ENCODE measurements around the gene LRFN4.

LRFN4 gene

DNA sequence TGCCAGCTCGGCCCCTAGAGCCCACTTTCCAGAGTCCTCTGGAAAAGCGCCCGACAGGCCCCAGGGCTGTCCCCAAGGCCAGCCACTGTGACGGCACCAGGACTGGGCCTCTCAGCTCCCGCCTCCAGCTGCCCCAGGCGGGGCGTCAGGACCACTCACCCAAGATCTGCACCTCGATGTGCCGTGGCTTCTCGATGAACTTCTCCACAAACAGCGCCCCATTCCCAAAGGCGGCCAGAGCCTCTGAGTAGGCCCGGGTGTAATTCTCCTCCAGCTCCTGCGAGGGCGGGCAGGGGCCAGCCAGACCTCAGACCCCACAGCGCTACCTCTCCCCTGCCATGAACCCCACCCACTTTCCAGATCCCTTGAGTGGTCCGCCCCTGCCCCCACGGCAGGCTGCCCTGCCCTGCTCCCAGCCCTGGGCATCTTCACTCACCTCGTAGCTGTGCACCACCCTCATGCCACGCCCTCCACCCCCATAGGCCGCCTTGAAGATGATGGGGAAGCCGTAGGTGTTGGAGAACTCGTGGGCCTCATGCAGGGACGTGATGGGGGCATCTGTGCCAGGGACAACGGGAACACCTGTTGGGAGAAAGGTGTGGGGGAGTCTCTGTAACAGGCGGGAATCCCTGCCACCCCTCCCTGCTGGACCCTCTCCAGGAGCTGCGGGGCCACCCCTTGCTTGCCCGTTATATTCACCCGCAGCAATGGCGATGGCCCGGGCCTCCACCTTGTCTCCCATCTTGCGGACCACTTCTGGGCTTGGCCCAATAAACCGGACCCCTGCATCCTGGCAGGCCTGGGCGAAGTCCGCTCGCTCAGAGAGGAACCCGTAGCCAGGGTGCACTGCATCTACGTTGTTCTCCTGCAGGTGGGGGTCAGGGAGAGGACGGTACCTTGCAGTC lies 14.0 kb downstream of the LRFN4 start:
- no peaks in the 10 kb centered on the region for H3K9me3 ChIP-seq (ENCODE audit: control insufficient read depth in 2 of 2, low read length in 2 of 2)
- no peak overlapping the region for H3K9ac ChIP-seq (ENCODE audit: low read depth in 1 of 2, low read length in 2 of 2)
- H3K27ac ChIP-seq (ENCODE audit: low read depth in 2 of 2, low read length in 2 of 2): no peak overlapping the region
- H3K27me3 ChIP-seq (ENCODE audit: control insufficient read depth in 2 of 2, insufficient read depth in 2 of 2, low read length in 2 of 2): no peaks in the 10 kb centered on the region
- H3K4me1 ChIP-seq (ENCODE audit: control insufficient read depth in 2 of 2, insufficient read depth in 2 of 2, low read length in 2 of 2): peaks cover 2 to 3% of the 10 kb centered on the region in 2 donors
- H3K4me3 ChIP-seq (ENCODE audit: low read length in 2 of 2): no peak overlapping the region
- H3K36me3 ChIP-seq (ENCODE audit: control insufficient read depth in 2 of 2, insufficient read depth in 2 of 2, low read length in 2 of 2): peaks cover 0 to 3% of the 10 kb centered on the region in 2 donors

DNA sequence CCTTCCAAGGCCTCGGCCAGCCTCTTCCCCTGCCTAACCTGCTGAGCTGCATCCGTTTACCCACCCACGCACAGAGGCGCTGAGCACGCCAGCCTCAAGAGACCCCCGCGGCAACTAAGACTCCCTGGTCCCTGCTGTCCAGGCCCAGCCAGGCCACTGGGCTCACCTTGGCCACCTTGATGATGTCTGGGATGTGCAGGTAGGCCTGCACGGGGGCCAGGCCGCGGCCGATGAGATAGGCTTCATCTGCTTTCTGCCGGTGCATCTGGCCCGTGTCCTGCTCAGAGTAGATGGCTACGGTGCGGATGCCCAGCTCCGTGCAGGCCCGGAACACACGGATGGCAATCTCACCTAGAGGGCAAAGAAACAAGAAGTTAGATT lies 14.6 kb downstream of the LRFN4 start:
- no peaks in the 10 kb centered on the region for H3K27me3 ChIP-seq (ENCODE audit: control insufficient read depth in 2 of 2, insufficient read depth in 2 of 2, low read length in 2 of 2)
- H3K9me3 ChIP-seq (ENCODE audit: control insufficient read depth in 2 of 2, low read length in 2 of 2): no peaks in the 10 kb centered on the region
- H3K36me3 ChIP-seq (ENCODE audit: control insufficient read depth in 2 of 2, insufficient read depth in 2 of 2, low read length in 2 of 2): peaks cover 0 to 3% of the 10 kb centered on the region in 2 donors
- H3K4me3 ChIP-seq (ENCODE audit: low read length in 2 of 2): no peak overlapping the region
- no peak overlapping the region for H3K9ac ChIP-seq (ENCODE audit: low read depth in 1 of 2, low read length in 2 of 2)
- no peak overlapping the region for H3K27ac ChIP-seq (ENCODE audit: low read depth in 2 of 2, low read length in 2 of 2)
- peaks cover 2 to 3% of the 10 kb centered on the region in 2 donors for H3K4me1 ChIP-seq (ENCODE audit: control insufficient read depth in 2 of 2, insufficient read depth in 2 of 2, low read length in 2 of 2)

GRCh38 chr11:66874232-66874631 lies 17.4 kb downstream of the LRFN4 start:
- Histone ChIP-seq H3K27ac (ENCODE audit: low read depth in 2 of 2, low read length in 2 of 2) (no peak overlapping the region), H3K4me1 (ENCODE audit: control insufficient read depth in 2 of 2, insufficient read depth in 2 of 2, low read length in 2 of 2) (no peaks in the 10 kb centered on the region), H3K9ac (ENCODE audit: low read depth in 1 of 2, low read length in 2 of 2) (no peak overlapping the region)

GRCh38 chr11:66875378-66875777 lies 18.5 kb downstream of the LRFN4 start:
- no peak overlapping the region for H3K4me3 ChIP-seq (ENCODE audit: low read length in 2 of 2)
- H3K9me3 ChIP-seq (ENCODE audit: control insufficient read depth in 2 of 2, low read length in 2 of 2): no peaks in the 10 kb centered on the region
- no peak overlapping the region for H3K9ac ChIP-seq (ENCODE audit: low read depth in 1 of 2, low read length in 2 of 2)
- peaks cover 0 to 3% of the 10 kb centered on the region in 2 donors for H3K4me1 ChIP-seq (ENCODE audit: control insufficient read depth in 2 of 2, insufficient read depth in 2 of 2, low read length in 2 of 2)
- no peaks in the 10 kb centered on the region for H3K27me3 ChIP-seq (ENCODE audit: control insufficient read depth in 2 of 2, insufficient read depth in 2 of 2, low read length in 2 of 2)
- no peak overlapping the region for H3K27ac ChIP-seq (ENCODE audit: low read depth in 2 of 2, low read length in 2 of 2)
- no peaks in the 10 kb centered on the region for H3K36me3 ChIP-seq (ENCODE audit: control insufficient read depth in 2 of 2, insufficient read depth in 2 of 2, low read length in 2 of 2)

More at GRCh38 chr11:66874232-66874631, 17.4 kb downstream of the LRFN4 start:
- H3K27me3 ChIP-seq (ENCODE audit: control insufficient read depth in 2 of 2, insufficient read depth in 2 of 2, low read length in 2 of 2): no peaks in the 10 kb centered on the region
- no peaks in the 10 kb centered on the region for H3K9me3 ChIP-seq (ENCODE audit: control insufficient read depth in 2 of 2, low read length in 2 of 2)
- peaks cover 0 to 3% of the 10 kb centered on the region in 2 donors for H3K36me3 ChIP-seq (ENCODE audit: control insufficient read depth in 2 of 2, insufficient read depth in 2 of 2, low read length in 2 of 2)
- no peak overlapping the region for H3K4me3 ChIP-seq (ENCODE audit: low read length in 2 of 2)

- Histone ChIP-seq H3K9ac (ENCODE audit: low read depth in 1 of 2, low read length in 2 of 2) (no peak overlapping the region), H3K27ac (ENCODE audit: low read depth in 2 of 2, low read length in 2 of 2) (no peak overlapping the region), H3K4me1 (ENCODE audit: control insufficient read depth in 2 of 2, insufficient read depth in 2 of 2, low read length in 2 of 2) (peaks cover under 1 to 8% of the 10 kb centered on the region in 2 donors)
These were observed 20.9 kb downstream of the LRFN4 start for GRCh38 chr11:66877588-66878385.

DNA sequence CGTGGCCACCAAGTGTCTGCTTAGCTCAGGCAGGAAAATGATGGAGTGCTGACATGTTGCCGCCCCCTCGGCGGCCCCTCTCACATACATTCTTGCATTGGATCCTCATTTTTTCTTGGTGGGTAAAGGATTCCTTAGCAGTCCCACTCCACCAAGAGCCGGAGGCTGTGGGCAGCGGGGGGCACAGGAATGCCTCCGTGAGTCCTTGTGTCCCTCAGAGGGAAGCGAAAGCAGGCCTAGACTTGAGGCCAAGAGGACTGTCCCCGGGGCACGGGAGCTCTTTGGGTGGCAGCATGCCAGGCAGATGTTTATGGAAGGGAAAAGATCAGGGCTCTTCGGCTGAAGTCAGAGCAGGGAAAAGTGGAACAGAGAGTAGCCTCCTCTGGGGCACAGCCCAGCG lies 21.6 kb downstream of the LRFN4 start:
- H3K36me3 ChIP-seq (ENCODE audit: control insufficient read depth in 2 of 2, insufficient read depth in 2 of 2, low read length in 2 of 2): no peaks in the 10 kb centered on the region
- no peaks in the 10 kb centered on the region for H3K27me3 ChIP-seq (ENCODE audit: control insufficient read depth in 2 of 2, insufficient read depth in 2 of 2, low read length in 2 of 2)
- peaks cover 6 to 11% of the 10 kb centered on the region in 2 donors for H3K4me1 ChIP-seq (ENCODE audit: control insufficient read depth in 2 of 2, insufficient read depth in 2 of 2, low read length in 2 of 2)
- H3K4me3 ChIP-seq (ENCODE audit: low read length in 2 of 2): no peak overlapping the region
- H3K27ac ChIP-seq (ENCODE audit: low read depth in 2 of 2, low read length in 2 of 2): no peak overlapping the region
- no peaks in the 10 kb centered on the region for H3K9me3 ChIP-seq (ENCODE audit: control insufficient read depth in 2 of 2, low read length in 2 of 2)
- no peak overlapping the region for H3K9ac ChIP-seq (ENCODE audit: low read depth in 1 of 2, low read length in 2 of 2)

More at GRCh38 chr11:66877588-66878385, 20.9 kb downstream of the LRFN4 start:
- Histone ChIP-seq H3K27me3 (ENCODE audit: control insufficient read depth in 2 of 2, insufficient read depth in 2 of 2, low read length in 2 of 2) (no peaks in the 10 kb centered on the region), H3K4me3 (ENCODE audit: low read length in 2 of 2) (no peak overlapping the region), H3K36me3 (ENCODE audit: control insufficient read depth in 2 of 2, insufficient read depth in 2 of 2, low read length in 2 of 2) (no peaks in the 10 kb centered on the region), H3K9me3 (ENCODE audit: control insufficient read depth in 2 of 2, low read length in 2 of 2) (no peaks in the 10 kb centered on the region)

DNA sequence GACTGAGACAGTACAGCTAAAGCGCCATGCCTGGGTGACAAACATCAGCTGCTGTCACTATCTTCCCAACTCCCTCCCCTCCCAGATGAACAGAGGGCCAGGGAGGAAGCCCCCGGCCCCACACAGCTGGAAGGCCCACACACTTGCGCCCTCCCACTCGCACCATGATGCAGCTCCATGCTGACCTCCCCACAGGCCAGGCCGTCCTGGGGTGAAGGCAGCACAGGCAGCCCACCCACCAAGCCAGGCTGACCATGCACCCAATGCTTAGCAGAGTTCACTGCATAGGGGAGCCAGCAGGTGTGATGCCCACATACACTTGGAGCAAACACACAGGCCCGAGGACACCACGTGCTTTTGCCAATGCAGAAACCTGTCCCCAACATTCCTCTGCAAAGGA lies 22.1 kb downstream of the LRFN4 start:
- H3K36me3 ChIP-seq (ENCODE audit: control insufficient read depth in 2 of 2, insufficient read depth in 2 of 2, low read length in 2 of 2): no peaks in the 10 kb centered on the region
- H3K9ac ChIP-seq (ENCODE audit: low read depth in 1 of 2, low read length in 2 of 2): no peak overlapping the region
- H3K4me1 ChIP-seq (ENCODE audit: control insufficient read depth in 2 of 2, insufficient read depth in 2 of 2, low read length in 2 of 2): peaks cover 7 to 11% of the 10 kb centered on the region in 2 donors

GRCh38 chr11:66879583-66879982 lies 22.7 kb downstream of the LRFN4 start:
- H3K4me3 ChIP-seq (ENCODE audit: low read length in 2 of 2): no peak overlapping the region
- H3K36me3 ChIP-seq (ENCODE audit: control insufficient read depth in 2 of 2, insufficient read depth in 2 of 2, low read length in 2 of 2): no peaks in the 10 kb centered on the region
- H3K9ac ChIP-seq (ENCODE audit: low read depth in 1 of 2, low read length in 2 of 2): no peak overlapping the region
- peaks cover 7 to 11% of the 10 kb centered on the region in 2 donors for H3K4me1 ChIP-seq (ENCODE audit: control insufficient read depth in 2 of 2, insufficient read depth in 2 of 2, low read length in 2 of 2)
- no peak overlapping the region for H3K27ac ChIP-seq (ENCODE audit: low read depth in 2 of 2, low read length in 2 of 2)
- H3K27me3 ChIP-seq (ENCODE audit: control insufficient read depth in 2 of 2, insufficient read depth in 2 of 2, low read length in 2 of 2): no peaks in the 10 kb centered on the region
- H3K9me3 ChIP-seq (ENCODE audit: control insufficient read depth in 2 of 2, low read length in 2 of 2): no peaks in the 10 kb centered on the region

More for the DNA sequence above, 22.1 kb downstream of the LRFN4 start:
- Histone ChIP-seq H3K4me3 (ENCODE audit: low read length in 2 of 2) (no peak overlapping the region), H3K9me3 (ENCODE audit: control insufficient read depth in 2 of 2, low read length in 2 of 2) (no peaks in the 10 kb centered on the region), H3K27ac (ENCODE audit: low read depth in 2 of 2, low read length in 2 of 2) (no peak overlapping the region), H3K27me3 (ENCODE audit: control insufficient read depth in 2 of 2, insufficient read depth in 2 of 2, low read length in 2 of 2) (no peaks in the 10 kb centered on the region)

GRCh38 chr11:66879999-66880398 lies 23.1 kb downstream of the LRFN4 start:
- H3K27me3 ChIP-seq (ENCODE audit: control insufficient read depth in 2 of 2, insufficient read depth in 2 of 2, low read length in 2 of 2): no peaks in the 10 kb centered on the region
- H3K9me3 ChIP-seq (ENCODE audit: control insufficient read depth in 2 of 2, low read length in 2 of 2): no peaks in the 10 kb centered on the region
- H3K36me3 ChIP-seq (ENCODE audit: control insufficient read depth in 2 of 2, insufficient read depth in 2 of 2, low read length in 2 of 2): no peaks in the 10 kb centered on the region
- no peak overlapping the region for H3K9ac ChIP-seq (ENCODE audit: low read depth in 1 of 2, low read length in 2 of 2)
- H3K27ac ChIP-seq (ENCODE audit: low read depth in 2 of 2, low read length in 2 of 2): no peak overlapping the region
- no peak overlapping the region for H3K4me3 ChIP-seq (ENCODE audit: low read length in 2 of 2)
- H3K4me1 ChIP-seq (ENCODE audit: control insufficient read depth in 2 of 2, insufficient read depth in 2 of 2, low read length in 2 of 2): peaks cover 7 to 11% of the 10 kb centered on the region in 2 donors
